Fibroblast of lung (primary cell): ENCODE data around the gene ITIH6.

ENCODE experiments used
- EZH2 ChIP-seq: IDR thresholded peaks from 2 replicates; pipeline ENCODE4 v1.5.1; 2012; ENCODE audit warnings: low read length, control low read depth, mild to moderate bottlenecking; ENCODE audit errors: missing control alignments
- TF ChIP-seq, protein P1 (sequence below), 2 donors: IDR thresholded peaks in 1 of 2; conservative IDR thresholded peaks in 1 of 2; 1 replicate in 1 of 2; 2 replicates in 1 of 2; pipeline ENCODE4 v1.5.1; 2011 to 2012; ENCODE audit warnings: low read length in 2 of 2, control low read depth in 1 of 2, inconsistent platforms in 1 of 2, low read depth in 1 of 2, mild to moderate bottlenecking in 1 of 2

DNA sequence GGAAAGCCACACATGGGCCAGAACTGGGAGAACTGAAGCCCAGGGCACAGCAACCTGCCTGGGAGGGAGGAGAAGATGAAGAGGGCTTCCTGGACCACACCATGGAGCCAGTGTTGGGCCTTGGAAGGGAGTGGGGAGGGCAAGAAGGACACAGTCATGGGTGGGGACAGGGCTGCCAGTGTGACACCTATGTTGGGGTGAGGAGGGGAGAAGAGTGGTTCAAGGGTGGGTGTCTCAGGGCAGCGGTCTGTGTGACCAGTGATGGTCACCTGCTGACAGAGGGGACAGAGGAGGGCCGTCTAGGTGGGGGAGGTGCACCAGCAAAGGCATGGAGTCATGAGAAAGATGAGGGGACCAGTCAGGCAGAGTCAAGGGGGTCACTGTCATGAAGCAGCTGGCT lies 23.3 kb upstream of the ITIH6 start:
- TF ChIP-seq, protein P1, sequence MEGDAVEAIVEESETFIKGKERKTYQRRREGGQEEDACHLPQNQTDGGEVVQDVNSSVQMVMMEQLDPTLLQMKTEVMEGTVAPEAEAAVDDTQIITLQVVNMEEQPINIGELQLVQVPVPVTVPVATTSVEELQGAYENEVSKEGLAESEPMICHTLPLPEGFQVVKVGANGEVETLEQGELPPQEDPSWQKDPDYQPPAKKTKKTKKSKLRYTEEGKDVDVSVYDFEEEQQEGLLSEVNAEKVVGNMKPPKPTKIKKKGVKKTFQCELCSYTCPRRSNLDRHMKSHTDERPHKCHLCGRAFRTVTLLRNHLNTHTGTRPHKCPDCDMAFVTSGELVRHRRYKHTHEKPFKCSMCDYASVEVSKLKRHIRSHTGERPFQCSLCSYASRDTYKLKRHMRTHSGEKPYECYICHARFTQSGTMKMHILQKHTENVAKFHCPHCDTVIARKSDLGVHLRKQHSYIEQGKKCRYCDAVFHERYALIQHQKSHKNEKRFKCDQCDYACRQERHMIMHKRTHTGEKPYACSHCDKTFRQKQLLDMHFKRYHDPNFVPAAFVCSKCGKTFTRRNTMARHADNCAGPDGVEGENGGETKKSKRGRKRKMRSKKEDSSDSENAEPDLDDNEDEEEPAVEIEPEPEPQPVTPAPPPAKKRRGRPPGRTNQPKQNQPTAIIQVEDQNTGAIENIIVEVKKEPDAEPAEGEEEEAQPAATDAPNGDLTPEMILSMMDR (conservative IDR thresholded peaks at IDR 0.05 in 1 of 2, IDR thresholded peaks at IDR 0.05 in 1 of 2; ENCODE audit: low read depth in 1 of 2, low read length in 2 of 2), result no peak
- no peak for TF ChIP-seq EZH2
